ENCODE data around the gene DLEC1. TPM values are rescaled to one million over a fixed set of nuclear protein-coding genes. Genes with fewer than 3 reads are reported as not detected.

The DLEC1 gene
- polyA plus RNA-seq, 1 donor from 2014 or later = 0.25 TPM

GRCh38 chr3:38005076-38006020, 33.7 kb upstream of the DLEC1 start:
- Histone ChIP-seq H3K9me2 (ENCODE audit: insufficient read depth, low read length) (no peaks in the 10 kb centered on the region), H4K20me1 (ENCODE audit: insufficient read depth) (no peaks in the 10 kb centered on the region), H3K4me2 (ENCODE audit: low read length) (no peak overlapping the region), H3F3A (ENCODE audit: insufficient read depth, low read length, poor library complexity, severe bottlenecking) (no peaks in the 10 kb centered on the region), H3K4me3 (ENCODE audit: low read length) (no peak overlapping the region), H3K9me3 (ENCODE audit: low read length) (no peaks in the 10 kb centered on the region), H3K79me2 (replicated peaks; ENCODE audit: insufficient read depth, low read length) (no peaks in the 10 kb centered on the region), H3K9ac (ENCODE audit: low read length) (no peak overlapping the region), H2AFZ (ENCODE audit: low read depth, low read length) (no peak overlapping the region), H3K36me3 (ENCODE audit: insufficient read depth, low read length) (no peaks in the 10 kb centered on the region), H3K27me3 (ENCODE audit: insufficient read depth, low read depth, low read length) (no peaks in the 10 kb centered on the region), H3K27ac (ENCODE audit: low read length) (no peak overlapping the region)
- no peak for TF ChIP-seq EZH2 (IDR thresholded peaks at IDR 0.05; ENCODE audit: borderline replicate concordance, insufficient read depth, low read length, poor library complexity, severe bottlenecking)
- TF ChIP-seq REST (IDR thresholded peaks at IDR 0.05; ENCODE audit: borderline replicate concordance) = no peak
- TF ChIP-seq POLR2AphosphoS5 (IDR thresholded peaks at IDR 0.05) = no peak
- TF ChIP-seq, protein P1, sequence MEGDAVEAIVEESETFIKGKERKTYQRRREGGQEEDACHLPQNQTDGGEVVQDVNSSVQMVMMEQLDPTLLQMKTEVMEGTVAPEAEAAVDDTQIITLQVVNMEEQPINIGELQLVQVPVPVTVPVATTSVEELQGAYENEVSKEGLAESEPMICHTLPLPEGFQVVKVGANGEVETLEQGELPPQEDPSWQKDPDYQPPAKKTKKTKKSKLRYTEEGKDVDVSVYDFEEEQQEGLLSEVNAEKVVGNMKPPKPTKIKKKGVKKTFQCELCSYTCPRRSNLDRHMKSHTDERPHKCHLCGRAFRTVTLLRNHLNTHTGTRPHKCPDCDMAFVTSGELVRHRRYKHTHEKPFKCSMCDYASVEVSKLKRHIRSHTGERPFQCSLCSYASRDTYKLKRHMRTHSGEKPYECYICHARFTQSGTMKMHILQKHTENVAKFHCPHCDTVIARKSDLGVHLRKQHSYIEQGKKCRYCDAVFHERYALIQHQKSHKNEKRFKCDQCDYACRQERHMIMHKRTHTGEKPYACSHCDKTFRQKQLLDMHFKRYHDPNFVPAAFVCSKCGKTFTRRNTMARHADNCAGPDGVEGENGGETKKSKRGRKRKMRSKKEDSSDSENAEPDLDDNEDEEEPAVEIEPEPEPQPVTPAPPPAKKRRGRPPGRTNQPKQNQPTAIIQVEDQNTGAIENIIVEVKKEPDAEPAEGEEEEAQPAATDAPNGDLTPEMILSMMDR (IDR thresholded peaks at IDR 0.05; ENCODE audit: poor library complexity, severe bottlenecking) = no peak
- no peak for TF ChIP-seq TAF1 (IDR thresholded peaks at IDR 0.05; ENCODE audit: low read depth)
- no peak for TF ChIP-seq EP300 (conservative IDR thresholded peaks at IDR 0.05; ENCODE audit: poor library complexity, severe bottlenecking)
- TF ChIP-seq MXI1 (conservative IDR thresholded peaks at IDR 0.05; ENCODE audit: poor library complexity, severe bottlenecking) = no peak
- TF ChIP-seq SMC3 (conservative IDR thresholded peaks at IDR 0.05; ENCODE audit: poor library complexity) = no peak
- TF ChIP-seq RAD21 (conservative IDR thresholded peaks at IDR 0.05) = no peak

GRCh38 chr3:38006031-38006430, 33.0 kb upstream of the DLEC1 start:
- no peaks in the 10 kb centered on the region for H3K36me3 ChIP-seq (ENCODE audit: insufficient read depth, low read length)
- no peak overlapping the region for H3K27ac ChIP-seq (ENCODE audit: low read length)

More at GRCh38 chr3:38006031-38006430, 33.0 kb upstream of the DLEC1 start:
- H3K9me3 ChIP-seq (ENCODE audit: low read length) = no peaks in the 10 kb centered on the region
- no peak for TF ChIP-seq EZH2 (IDR thresholded peaks at IDR 0.05; ENCODE audit: borderline replicate concordance, insufficient read depth, low read length, poor library complexity, severe bottlenecking)
- TF ChIP-seq TAF1 (IDR thresholded peaks at IDR 0.05; ENCODE audit: low read depth) = no peak
- TF ChIP-seq REST (IDR thresholded peaks at IDR 0.05; ENCODE audit: borderline replicate concordance) = no peak
- H2AFZ ChIP-seq (ENCODE audit: low read depth, low read length) = no peak overlapping the region
- H3K4me2 ChIP-seq (ENCODE audit: low read length) = no peak overlapping the region
- H3F3A ChIP-seq (ENCODE audit: insufficient read depth, low read length, poor library complexity, severe bottlenecking) = no peaks in the 10 kb centered on the region
- H4K20me1 ChIP-seq (ENCODE audit: insufficient read depth) = no peaks in the 10 kb centered on the region
- no peak overlapping the region for H3K9ac ChIP-seq (ENCODE audit: low read length)
- no peaks in the 10 kb centered on the region for H3K27me3 ChIP-seq (ENCODE audit: insufficient read depth, low read depth, low read length)
- H3K9me2 ChIP-seq (ENCODE audit: insufficient read depth, low read length) = no peaks in the 10 kb centered on the region
- H3K4me3 ChIP-seq (ENCODE audit: low read length) = no peak overlapping the region
- H3K79me2 ChIP-seq (replicated peaks; ENCODE audit: insufficient read depth, low read length) = no peaks in the 10 kb centered on the region
